NCI-H1092 treated with DMSO at 0.1 percent for 48 hours (cell line): Measurements from ENCODE around the gene NUDT22.

Experiments used
- DNase-seq: peaks from one replicate; lab custom pipeline; 2025; lab: John Stamatoyannopoulos, UW

Gene NUDT22

DNA sequence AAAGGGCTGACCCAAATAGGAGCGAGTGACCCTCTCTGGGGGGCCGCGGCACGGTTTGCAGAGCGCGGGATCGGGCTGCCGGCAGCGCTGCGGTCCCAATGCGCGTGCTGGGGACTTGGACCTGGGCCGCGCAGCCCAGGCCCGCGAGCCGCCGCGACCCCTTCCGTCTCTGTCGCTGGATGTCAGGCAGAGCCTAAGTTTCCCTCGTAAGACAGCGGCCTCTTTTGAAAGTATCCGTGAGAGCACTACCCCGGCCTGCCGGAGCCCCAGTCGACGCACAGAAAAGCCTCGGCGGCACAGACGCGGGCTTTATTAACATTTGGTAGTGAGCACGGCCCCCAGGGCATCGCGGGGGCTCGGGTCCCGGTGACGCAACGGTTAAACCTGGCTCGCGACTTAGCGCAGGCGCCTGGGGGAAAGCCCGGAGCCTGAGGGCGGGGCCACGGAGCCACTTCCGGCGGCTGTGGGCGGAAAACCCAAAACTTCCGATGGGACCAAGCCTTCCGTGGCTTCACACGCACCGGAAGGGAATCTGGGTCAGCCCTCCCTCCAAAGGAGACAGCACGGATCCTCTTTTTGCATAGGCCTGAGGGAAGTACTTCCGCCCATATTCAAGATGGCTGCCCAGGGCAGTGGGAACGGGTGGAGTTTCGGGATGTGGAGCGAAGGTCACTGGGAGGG lies 43.6 kb downstream of the NUDT22 start:
- peak; percentile 100 for DNase-seq

DNA sequence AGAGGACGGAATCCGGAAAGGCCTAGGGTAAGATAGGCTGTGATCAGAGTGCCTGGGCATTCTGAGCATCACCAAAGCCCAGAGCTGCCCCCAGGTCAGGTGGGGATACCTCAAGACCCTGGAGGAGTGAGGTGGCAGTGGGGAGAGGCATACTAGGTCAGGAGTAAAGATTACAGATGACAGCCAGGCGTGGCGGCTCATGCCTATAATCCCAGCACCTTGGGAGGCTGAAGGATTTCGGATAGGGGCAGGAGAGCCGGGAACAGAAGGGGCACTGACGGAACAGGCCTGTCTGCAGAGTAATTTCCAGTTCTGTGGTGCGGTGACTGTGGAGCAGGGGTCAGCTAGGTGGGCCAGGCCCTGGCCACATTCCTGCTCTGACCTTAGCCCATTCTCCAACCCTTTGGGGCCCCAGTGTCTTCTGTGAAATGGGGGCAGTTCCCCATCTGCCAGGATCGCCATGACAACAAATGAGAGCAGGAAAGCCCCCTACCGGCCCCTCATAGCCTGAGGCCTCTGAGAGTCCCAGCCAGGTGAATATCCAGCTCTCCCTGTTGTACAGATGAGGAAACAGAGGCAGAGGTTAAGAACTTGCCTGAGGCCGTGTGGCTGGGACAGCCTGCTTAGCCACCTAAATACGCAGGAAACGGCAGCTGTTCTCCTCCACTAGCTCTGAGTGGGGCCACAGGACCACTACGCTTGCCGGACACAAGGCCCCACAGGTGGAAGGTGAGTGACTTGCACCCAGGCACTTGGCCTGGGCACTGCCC lies 49.1 kb downstream of the NUDT22 start:
- no peak for DNase-seq

DNA sequence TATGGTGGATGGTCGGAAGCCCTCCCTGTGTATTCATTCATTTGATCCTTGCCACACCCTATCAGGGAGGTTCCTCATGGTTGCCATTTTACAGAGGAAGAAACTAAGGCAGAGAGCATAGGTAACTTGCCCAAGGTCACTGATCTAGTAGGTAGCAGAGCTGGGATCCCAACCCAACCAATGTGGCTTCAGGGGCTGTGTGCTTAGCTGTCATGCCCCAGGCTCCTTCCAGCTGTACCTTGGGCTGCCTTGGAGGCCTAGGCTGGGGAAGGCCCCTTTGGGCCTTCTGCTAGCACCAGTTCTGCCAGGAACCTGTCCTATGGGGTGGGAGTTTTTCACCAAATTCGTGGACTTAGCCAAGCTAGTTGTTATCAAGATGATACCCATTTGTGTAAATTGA lies 49.8 kb downstream of the NUDT22 start:
- DNase-seq: no peak

DNA sequence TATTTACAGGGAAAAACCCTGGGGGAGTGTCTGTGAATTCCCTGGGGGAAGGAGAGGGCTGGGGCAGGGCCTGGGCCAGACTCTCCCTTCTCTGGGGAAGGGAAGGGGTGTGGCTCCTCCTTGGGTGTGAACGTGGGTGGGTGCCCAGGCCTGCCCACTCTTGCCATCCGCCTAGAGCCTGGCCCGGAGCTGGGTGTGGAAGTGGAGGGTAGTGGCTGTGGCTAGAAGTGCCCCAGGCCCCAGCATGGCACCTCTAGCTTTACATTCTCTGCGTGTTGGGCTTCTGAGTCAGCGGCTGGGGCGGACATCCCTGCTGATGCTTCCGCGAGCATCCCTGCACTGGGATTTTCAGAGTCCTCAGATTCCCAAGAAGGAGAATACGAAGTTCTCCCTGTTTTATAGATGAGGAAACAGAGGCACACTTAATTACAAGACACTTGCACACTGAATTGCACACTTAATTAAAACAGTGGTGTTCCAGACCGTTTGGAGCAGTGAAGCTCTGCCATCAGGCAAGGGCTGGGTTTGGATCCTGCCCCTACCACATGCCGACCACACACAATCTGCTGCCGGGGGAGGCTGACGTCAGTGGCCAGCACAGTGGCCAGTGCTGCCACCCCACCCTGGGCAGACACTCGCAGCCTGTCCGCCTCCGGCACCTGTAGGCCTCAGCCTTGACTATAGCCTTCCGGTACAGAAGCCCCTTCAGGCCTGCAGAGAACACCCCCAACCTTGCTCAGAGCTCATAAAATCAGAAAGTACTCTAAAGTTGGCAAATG lies 50.8 kb downstream of the NUDT22 start:
- DNase-seq: no peak

DNA sequence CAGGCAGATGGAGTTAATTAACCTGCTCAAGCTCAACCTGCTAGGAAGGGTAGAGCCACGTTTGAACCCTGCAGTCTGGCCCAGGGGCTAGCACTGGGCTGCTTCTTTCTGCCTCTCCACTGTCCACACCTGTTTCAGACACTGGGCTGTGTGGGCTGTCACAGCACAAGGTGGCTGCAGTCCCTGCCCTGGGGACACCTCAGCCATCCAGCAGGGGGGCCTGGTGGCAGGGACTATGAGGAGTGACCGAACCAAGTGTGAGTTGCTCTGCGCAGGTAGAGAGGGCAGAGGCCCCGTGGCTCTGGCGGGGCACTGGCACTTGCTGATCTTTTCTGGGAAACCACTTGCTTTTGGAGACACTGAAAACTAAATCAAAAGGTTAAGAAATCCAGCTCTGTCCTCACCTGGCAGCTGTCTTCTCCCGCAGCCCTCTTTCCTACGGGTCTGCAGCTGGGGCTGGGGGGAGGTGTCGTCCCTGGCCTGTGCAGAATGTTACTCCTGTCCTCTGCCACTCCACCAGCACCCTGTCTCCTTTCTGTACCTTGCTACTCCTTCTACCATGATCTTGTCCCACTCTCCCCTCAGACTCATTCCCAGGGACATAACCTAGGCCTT lies 52.6 kb downstream of the NUDT22 start:
- no peak for DNase-seq
